ENCODE measurements around the gene CLNS1A.
"Not testable (repeated sequence)": the region's sequence is repeated elsewhere in the genome, so short reads cannot be mapped to it uniquely, and the experiment has no call there.

CLNS1A gene

GRCh38 chr11:77617892-77618291 is 19.7 kb downstream of the CLNS1A start:
- no peak for DNase-seq

DNA sequence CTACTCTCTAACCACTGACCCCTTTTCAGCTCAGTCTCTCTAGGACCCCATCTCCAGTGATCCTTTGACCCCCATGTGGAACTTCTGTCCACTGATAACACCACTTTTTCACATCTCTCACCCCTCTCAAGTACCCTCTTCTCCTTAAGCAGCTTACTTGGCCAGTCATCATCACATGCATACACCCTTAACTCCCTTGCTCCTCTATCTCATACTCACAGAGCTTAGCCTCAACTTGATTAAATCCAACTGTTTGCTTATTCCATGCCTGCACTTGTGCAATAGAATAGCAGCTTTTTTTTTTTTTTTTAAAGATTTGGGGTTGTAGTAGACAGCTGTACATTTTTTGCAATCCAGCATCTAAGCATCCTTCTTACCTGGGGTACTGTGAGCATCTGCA is 25.7 kb downstream of the CLNS1A start:
- no peak for DNase-seq

DNA sequence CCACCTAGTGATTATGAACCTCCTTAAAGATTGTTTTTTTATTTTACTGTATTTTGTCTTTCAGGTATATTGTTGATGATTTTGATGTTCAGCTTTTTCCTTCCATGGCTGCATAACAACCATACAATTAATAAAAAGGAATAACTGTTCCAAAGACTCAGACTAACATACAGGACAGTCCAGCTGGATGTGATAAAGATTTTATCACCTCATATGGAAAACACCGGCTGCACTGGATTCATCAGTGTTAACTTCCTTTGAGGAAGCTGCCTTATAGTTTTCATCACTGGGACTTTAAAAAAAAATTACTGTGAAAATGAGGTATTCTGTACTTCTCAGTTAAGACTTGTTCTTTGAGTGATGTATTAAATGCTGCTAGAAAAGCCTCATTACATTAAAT is 28.4 kb downstream of the CLNS1A start:
- DNase-seq, result no peak

GRCh38 chr11:77604281-77604680 is 33.3 kb downstream of the CLNS1A start:
- no peak for DNase-seq

DNA sequence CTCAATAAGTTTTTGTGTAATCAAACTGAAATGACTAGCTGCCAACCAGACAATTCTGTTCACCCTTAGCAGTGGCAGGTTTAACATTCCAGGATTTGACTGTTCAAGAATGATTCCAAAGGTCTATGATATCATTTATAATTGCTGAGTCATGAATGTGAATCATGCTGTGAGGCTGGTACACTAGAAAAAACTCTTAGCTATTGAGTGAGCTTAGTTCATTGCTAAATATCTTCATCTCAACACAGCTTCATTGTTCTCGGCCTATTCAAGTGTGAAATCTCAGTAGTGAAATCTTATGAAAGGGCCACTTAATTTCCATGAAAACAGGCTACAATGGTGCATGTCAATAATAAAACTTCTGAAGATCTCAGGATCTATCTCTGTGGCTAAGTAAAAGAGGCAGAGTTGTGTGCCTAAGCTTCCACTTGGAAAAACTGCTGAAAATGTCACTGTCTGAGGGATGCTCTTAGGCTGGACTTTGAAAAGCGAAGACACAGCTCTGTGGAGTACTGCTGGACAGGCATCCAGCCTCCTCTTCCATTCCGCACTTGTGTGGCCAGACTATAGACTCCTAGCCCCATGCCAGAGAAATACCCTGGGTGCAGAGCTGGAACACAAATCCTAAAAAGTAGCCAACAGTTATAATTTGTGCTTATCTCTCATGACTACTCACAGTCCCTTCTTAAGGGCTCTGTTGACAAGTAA is 35.1 kb downstream of the CLNS1A start:
- no peak for DNase-seq

DNA sequence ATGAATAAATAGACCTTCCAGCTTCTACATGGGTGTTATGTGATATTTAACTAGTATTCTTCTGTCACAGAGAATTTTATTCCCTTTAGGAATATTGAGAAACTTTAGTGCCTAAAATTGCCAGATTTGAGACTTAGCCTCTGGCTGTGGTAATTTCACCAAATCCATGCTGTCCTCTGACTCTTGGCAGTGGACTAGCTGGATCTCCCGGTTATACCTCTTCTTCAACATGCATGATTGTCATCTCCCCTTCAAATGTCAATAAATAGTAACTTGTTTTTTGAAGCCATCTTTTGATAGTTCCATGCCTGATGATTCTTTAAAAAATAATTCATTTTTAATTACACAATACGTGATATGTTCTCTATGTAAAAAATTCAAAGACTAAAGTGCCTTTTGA is 39.4 kb downstream of the CLNS1A start:
- DNase-seq, result no peak

DNA sequence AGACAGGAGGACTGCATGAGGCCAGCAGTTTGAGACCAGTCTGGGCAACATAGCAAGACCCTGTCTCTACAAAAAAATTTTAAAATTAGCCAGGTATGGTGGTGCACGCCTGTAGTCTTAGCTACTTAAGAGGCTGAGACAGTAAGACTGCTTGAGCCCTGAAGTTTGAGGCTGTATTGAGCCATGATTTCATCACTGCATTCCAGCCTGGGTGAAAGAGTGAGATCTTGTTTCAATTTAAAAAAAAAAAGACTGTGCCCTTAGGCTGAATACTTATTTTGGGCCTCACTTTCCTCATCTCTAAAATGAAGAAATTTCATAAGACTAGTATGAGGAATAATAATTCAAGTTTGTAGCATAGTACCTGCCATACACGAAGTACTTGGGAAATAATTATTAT is 41.0 kb downstream of the CLNS1A start:
- no peak for DNase-seq

GRCh38 chr11:77593883-77594282 is 43.7 kb downstream of the CLNS1A start:
- DNase-seq, result no peak

DNA sequence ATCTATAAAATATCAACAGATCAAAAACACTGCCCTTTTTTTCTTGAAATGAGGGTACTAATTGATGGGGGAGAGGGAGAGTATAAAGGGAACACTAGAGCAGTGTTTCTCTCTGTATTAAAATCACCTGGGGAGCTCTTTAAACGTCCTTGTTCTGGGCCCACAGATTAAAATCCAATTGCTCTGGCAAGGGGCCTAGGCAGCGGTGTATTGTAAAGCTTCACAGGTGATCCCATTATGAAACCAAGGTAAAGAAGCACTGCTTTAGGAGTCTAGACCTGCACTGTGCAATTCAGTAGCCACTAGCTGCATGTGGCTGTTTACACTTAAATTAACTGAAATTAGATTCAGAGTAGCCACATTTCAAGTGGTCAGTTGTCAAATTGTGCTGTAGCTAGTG is 44.9 kb downstream of the CLNS1A start:
- DNase-seq, result no peak

DNA sequence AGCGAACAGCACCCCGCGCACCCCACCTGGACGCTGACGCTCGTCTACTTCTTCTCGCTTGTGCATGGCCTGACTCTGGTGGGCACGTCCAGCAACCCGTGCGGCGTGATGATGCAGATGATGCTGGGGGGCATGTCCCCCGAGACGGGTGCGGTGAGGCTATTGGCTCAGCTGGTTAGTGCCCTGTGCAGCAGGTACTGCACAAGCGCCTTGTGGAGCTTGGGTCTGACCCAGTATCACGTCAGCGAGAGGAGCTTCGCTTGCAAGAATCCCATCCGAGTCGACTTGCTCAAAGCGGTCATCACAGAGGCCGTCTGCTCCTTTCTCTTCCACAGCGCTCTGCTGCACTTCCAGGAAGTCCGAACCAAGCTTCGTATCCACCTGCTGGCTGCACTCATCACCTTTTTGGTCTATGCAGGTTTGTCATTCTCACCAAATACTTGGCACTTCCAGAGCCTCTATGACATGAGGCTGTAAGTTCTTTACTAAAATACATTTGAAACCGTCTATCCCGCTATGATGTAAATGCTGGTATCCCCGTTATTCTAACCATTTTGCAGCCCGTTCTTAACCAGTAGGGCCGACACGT is 47.3 kb downstream of the CLNS1A start:
- no peak for DNase-seq

GRCh38 chr11:77589521-77590193 is 47.9 kb downstream of the CLNS1A start, which contains the start of gene AQP11:
TSS of gene AQP11 (plus strand) at chr11:77589953. CDS start at chr11:77589993, 40 bp downstream.
- DNase-seq, result peak; percentile 59 to 64

- DNase-seq, result no peak
Observed at GRCh38 chr11:77589181-77589520, 48.4 kb downstream of the CLNS1A start.

GRCh38 chr11:77580712-77581337 is 56.8 kb downstream of the CLNS1A start:
- no peak for DNase-seq

DNA sequence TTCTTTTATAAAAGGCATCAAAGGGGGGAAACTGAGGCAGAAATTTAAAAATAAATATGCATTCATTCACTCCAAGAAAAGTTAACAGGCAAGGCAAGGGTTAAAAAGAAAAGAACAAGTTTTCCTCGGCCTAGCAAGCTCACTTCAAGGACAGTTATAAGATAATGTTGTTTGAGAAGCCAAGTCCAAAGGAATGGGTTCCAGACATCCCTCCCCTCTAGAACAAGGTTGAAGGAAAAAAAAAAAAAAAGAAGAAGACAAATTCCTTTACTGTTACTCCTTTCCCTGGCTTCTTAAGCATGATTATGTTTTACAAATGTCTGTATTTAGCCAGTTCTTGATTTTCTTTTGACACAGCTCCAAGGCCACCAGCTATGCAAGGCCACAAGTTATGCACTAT is 62.2 kb downstream of the CLNS1A start:
- not testable (repeated sequence) for DNase-seq

DNA sequence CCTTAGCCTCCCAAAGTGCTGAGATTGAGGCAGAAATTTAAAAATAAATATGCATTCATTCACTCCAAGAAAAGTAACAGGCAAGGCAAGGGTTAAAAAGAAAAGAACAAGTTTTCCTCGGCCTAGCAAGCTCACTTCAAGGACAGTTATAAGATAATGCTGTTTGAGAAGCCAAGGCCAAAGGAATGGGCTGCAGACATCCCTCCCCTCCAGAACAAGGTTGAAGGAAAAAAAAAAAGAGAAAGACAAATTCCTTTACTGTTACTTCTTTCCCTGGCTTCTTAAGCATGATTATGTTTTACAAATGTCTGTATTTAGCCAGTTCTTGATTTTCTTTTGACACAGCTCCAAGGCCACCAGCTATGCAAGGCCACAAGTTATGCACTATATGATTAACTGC is 66.7 kb downstream of the CLNS1A start:
- not testable (repeated sequence) for DNase-seq

GRCh38 chr11:77569676-77570070 is 67.9 kb downstream of the CLNS1A start:
- no peak for DNase-seq

DNA sequence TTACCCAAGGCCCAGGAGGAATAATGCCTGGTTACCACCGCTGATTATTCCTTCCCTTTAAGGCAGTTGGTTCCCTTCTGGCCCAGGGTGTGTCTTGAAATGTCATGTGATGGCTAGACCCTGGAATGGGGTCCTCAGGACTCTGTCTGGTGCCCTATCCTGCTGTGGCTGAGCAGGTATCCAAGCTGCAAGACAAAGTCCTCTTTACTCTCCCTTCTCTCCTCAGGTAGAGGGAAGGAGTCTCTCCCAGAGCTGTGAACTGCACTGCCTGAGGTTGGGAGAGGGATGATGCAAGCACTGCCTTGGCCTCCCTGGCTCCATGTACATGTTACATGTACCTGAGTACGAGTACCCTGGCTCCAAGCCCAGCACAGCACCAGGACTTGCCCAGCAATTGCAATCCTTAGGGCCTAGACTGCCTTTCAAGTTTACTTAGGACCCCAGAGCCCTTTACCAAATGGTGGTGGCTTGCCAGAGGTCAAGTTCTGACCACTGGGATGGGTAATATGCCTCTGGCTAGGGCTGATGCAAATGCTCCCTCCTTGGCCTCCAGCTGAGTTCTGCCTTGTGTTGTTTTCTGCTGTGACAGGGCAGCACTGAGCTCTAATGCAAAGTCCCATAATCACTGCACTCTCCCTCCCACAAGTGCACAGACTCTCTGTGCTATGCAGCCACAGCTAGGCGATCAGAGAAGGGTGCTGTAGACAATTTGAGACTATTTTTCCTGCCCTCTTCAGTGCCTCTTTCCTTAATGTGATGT is 68.5 kb downstream of the CLNS1A start:
- no peak for DNase-seq

- DNase-seq, result no peak
Observed at GRCh38 chr11:77568306-77568705, 69.3 kb downstream of the CLNS1A start.
